ENCODE measurements around the gene CDH23. TPM values are rescaled to one million over a fixed set of nuclear protein-coding genes. Genes with fewer than 3 reads are reported as not detected.

Gene CDH23
- total and polyA plus RNA-seq, 2 of the 8 experiments (the other 6 are each of a cell fraction or from before 2014, with no cell fraction given), result 1.9 to 4.9 TPM

DNA sequence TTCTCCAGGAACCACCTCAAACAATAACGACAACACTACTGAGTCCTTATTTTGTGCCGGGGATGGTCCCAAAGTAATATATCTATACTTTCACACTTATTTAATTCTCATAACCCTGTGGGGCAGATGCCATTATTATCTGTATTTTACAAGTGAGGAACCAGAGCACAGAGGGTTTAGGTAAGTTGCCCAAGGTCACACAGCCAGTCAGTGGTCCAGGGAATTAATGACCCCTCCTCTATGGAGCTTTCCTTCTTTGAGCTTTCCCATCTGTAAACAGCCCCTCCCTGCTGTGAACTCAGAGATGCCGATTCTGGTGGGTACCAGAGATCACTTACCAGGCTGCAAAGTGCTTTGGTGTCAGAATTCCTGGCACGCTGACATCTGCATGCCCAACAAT, 217.2 kb downstream of the CDH23 start:
- H3K79me1 ChIP-seq (ENCODE audit: low read depth, low read length), result no peaks in the 10 kb centered on the region
- CTCF ChIA-PET (ENCODE audit: partially characterized antibody), result interaction anchor here (0.8 to 9.2 kb wide), 12 partner anchors 12 to 300 kb away, joined by 3 to 169 read pairs (median 8); no protein-coding TSS in a partner anchor
- no peak overlapping the region for H2AFZ ChIP-seq (ENCODE audit: low read length)
- no peak for TF ChIP-seq TAF1 (IDR thresholded peaks at IDR 0.05; ENCODE audit: low read depth, low read length)
- TF ChIP-seq TEAD4 (IDR thresholded peaks at IDR 0.05; ENCODE audit: low read depth, low read length), result no peak
- TF ChIP-seq FOSL1 (IDR thresholded peaks at IDR 0.05; ENCODE audit: insufficient read depth, low read depth, low read length), result no peak
- TF ChIP-seq SIN3A (conservative IDR thresholded peaks at IDR 0.05 in 1 of 2, IDR thresholded peaks at IDR 0.05 in 1 of 2; ENCODE audit: low read depth in 1 of 2, low read length in 2 of 2), result no peak
- no peak for TF ChIP-seq SIX5 (IDR thresholded peaks at IDR 0.05; ENCODE audit: low read depth, low read length)
- TF ChIP-seq MAFK (IDR thresholded peaks at IDR 0.05; ENCODE audit: low read depth, low read length), result no peak
- no peak for TF ChIP-seq TBP (IDR thresholded peaks at IDR 0.05; ENCODE audit: low read depth, low read length)
- no peak for TF ChIP-seq SIRT6 (IDR thresholded peaks at IDR 0.05; ENCODE audit: low read length)
- TF ChIP-seq SP1 (IDR thresholded peaks at IDR 0.05; ENCODE audit: low read depth, low read length), result no peak
- TF ChIP-seq CHD2 (IDR thresholded peaks at IDR 0.05; ENCODE audit: low read length), result no peak
- TF ChIP-seq TCF12 (IDR thresholded peaks at IDR 0.05; ENCODE audit: low read depth, low read length), result no peak
- TF ChIP-seq, protein P1, sequence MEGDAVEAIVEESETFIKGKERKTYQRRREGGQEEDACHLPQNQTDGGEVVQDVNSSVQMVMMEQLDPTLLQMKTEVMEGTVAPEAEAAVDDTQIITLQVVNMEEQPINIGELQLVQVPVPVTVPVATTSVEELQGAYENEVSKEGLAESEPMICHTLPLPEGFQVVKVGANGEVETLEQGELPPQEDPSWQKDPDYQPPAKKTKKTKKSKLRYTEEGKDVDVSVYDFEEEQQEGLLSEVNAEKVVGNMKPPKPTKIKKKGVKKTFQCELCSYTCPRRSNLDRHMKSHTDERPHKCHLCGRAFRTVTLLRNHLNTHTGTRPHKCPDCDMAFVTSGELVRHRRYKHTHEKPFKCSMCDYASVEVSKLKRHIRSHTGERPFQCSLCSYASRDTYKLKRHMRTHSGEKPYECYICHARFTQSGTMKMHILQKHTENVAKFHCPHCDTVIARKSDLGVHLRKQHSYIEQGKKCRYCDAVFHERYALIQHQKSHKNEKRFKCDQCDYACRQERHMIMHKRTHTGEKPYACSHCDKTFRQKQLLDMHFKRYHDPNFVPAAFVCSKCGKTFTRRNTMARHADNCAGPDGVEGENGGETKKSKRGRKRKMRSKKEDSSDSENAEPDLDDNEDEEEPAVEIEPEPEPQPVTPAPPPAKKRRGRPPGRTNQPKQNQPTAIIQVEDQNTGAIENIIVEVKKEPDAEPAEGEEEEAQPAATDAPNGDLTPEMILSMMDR (IDR thresholded peaks at IDR 0.05; ENCODE audit: control extremely low read depth in 1 of 3, insufficient read depth in 1 of 3, low read depth in 1 of 3, low read length in 3 of 3), result no peak
- no peak for TF ChIP-seq EGR1 (IDR thresholded peaks at IDR 0.05; ENCODE audit: borderline replicate concordance, low read depth, low read length)

More for the DNA sequence above, 217.2 kb downstream of the CDH23 start:
- Histone ChIP-seq H3K23ac (ENCODE audit: insufficient read length) (no peak overlapping the region), H3K4ac (replicated peaks; ENCODE audit: insufficient read length, low read depth, low read length) (no peak overlapping the region), H4K91ac (replicated peaks; ENCODE audit: insufficient read length, low read length) (no peak overlapping the region), H3K23me2 (ENCODE audit: low read depth, low read length) (peaks cover 2% of the 10 kb centered on the region; the same call in 1 of the 2 replicates), H3K36me3 (ENCODE audit: control insufficient read depth in 2 of 4, insufficient read depth in 4 of 4, low read length in 3 of 4) (no peaks in the 10 kb centered on the region), H3K9ac (replicated peaks in 1 of 4; ENCODE audit: extremely low read depth in 1 of 4, low read depth in 3 of 4, low read length in 3 of 4) (no peak overlapping the region), H2BK20ac (ENCODE audit: low read length) (no peak overlapping the region), H3K4me1 (replicated peaks in 1 of 4; ENCODE audit: control insufficient read depth in 3 of 4, insufficient read depth in 4 of 4, low read length in 3 of 4) (peaks cover 6 to 15% (median 12%) of the 10 kb centered on the region in 4 experiments), H2BK120ac (replicated peaks; ENCODE audit: low read depth, low read length) (no peak overlapping the region), H3K4me2 (ENCODE audit: insufficient read depth in 1 of 2, low read depth in 2 of 2, low read length in 2 of 2) (no peak overlapping the region), H4K8ac (ENCODE audit: extremely low read depth, insufficient read depth, low read length) (no peak overlapping the region), H2BK5ac (ENCODE audit: low read depth, low read length) (no peak overlapping the region), H2BK15ac (ENCODE audit: low read length) (no peak overlapping the region), H3K18ac (ENCODE audit: extremely low read depth, low read length) (no peak overlapping the region; the same call in 1 of the 2 replicates), H2AK5ac (ENCODE audit: low read depth, low read length) (no peak overlapping the region), H2BK12ac (ENCODE audit: low read depth, low read length) (peak overlapping the region; percentile 50; the same call in 1 of the 2 replicates), H3K14ac (ENCODE audit: insufficient read length) (no peak overlapping the region), H4K20me1 (replicated peaks in 1 of 2; ENCODE audit: control insufficient read depth in 1 of 2, insufficient read depth in 2 of 2, low read length in 2 of 2) (no peaks in the 10 kb centered on the region), H3K56ac (replicated peaks; ENCODE audit: insufficient read length, low read depth, low read length) (no peak overlapping the region), H3K4me3 (ENCODE audit: extremely low read depth in 1 of 4, insufficient read depth in 2 of 4, low read depth in 3 of 4, low read length in 4 of 4) (no peak overlapping the region), H3K27ac (ENCODE audit: low read depth, low read length) (no peak overlapping the region), H4K5ac (ENCODE audit: insufficient read length, low read depth, low read length) (no peak overlapping the region), H3K79me2 (ENCODE audit: control insufficient read depth in 1 of 2, insufficient read depth in 2 of 2, low read length in 2 of 2) (no peaks in the 10 kb centered on the region), H3K9me3 (ENCODE audit: insufficient read depth in 2 of 2, low read depth in 1 of 2, low read length in 1 of 2) (peaks cover 0 to 4% of the 10 kb centered on the region in 2 experiments; a peak in 1 of 4 replicates), H3K27me3 (replicated peaks in 1 of 4; ENCODE audit: control insufficient read depth in 3 of 4, extremely low read depth in 1 of 4, insufficient read depth in 3 of 4, low read length in 3 of 4) (no peaks in the 10 kb centered on the region; a peak in 1 of 7 replicates)
- FAIRE-seq (no peak), DNase-seq (ENCODE audit: low read depth in 1 of 2, low spot score in 2 of 2) (no peak)
- POLR2A ChIA-PET (ENCODE audit: partially characterized antibody), result no interaction called here
- WGBS, 2 experiments (ENCODE audit: extremely low coverage in 1 of 2, insufficient coverage in 1 of 2, insufficient read length in 1 of 2, insufficient replicate concordance in 2 of 2, low coverage in 1 of 2, low lambda C conversion rate in 2 of 2, missing lambda C conversion rate in 1 of 2), result 87% methylated on average over 4 of the region's 4 CpGs; no CpG with 5 or more reads in 1 of the 2 experiments
